NCI-H1105 (cell line): ENCODE results near the gene AP4B1.

ENCODE experiments used
- DNase-seq: peaks from one replicate; lab custom pipeline; 2025; lab: John Stamatoyannopoulos, UW

Gene AP4B1

GRCh38 chr1:113930499-113931161 lies 26.0 kb upstream of the AP4B1 start:
- DNase-seq, result no peak

- peak; percentile 20 for DNase-seq
Observed at GRCh38 chr1:113929750-113930498, 25.3 kb upstream of the AP4B1 start.

GRCh38 chr1:113928941-113929749 lies 24.5 kb upstream of the AP4B1 start, which contains the start of gene HIPK1:
HIPK1 (plus strand) TSS chr1:113929324.
- DNase-seq, result peak; percentile 92

GRCh38 chr1:113928187-113928930 lies 23.8 kb upstream of the AP4B1 start:
- no peak for DNase-seq

- DNase-seq, result no peak
Observed at GRCh38 chr1:113924473-113924872, 19.9 kb upstream of the AP4B1 start.

- DNase-seq, result no peak
Observed at GRCh38 chr1:113922957-113923356, 18.4 kb upstream of the AP4B1 start.

- no peak for DNase-seq
Observed at GRCh38 chr1:113918243-113918642, 13.6 kb upstream of the AP4B1 start.

- DNase-seq, result no peak
Observed at GRCh38 chr1:113917400-113918082, 12.9 kb upstream of the AP4B1 start.

GRCh38 chr1:113916974-113917373 lies 12.4 kb upstream of the AP4B1 start:
- DNase-seq, result no peak

- no peak for DNase-seq
Observed at GRCh38 chr1:113913887-113914664, 9.5 kb upstream of the AP4B1 start.

- DNase-seq, result no peak
Observed at GRCh38 chr1:113913312-113913668, 8.7 kb upstream of the AP4B1 start.

- no peak for DNase-seq
Observed at GRCh38 chr1:113912594-113913311, 8.2 kb upstream of the AP4B1 start.

GRCh38 chr1:113905435-113905861 lies 849 bp upstream of the AP4B1 start:
- DNase-seq, result peak; percentile 3

- DNase-seq, result peak; percentile 60
Observed at GRCh38 chr1:113904293-113904673, 316 bp downstream of the AP4B1 start.

GRCh38 chr1:113903501-113904292 lies 902 bp downstream of the AP4B1 start:
- no peak for DNase-seq

GRCh38 chr1:113901191-113901590 lies 3.4 kb downstream of the AP4B1 start:
- no peak for DNase-seq

- no peak for DNase-seq
Observed at GRCh38 chr1:113899111-113899510, 5.5 kb downstream of the AP4B1 start.

- DNase-seq, result no peak
Observed at GRCh38 chr1:113898241-113898814, 6.3 kb downstream of the AP4B1 start.

GRCh38 chr1:113895961-113896360 lies 8.6 kb downstream of the AP4B1 start:
- no peak for DNase-seq
